Thoracic aorta (tissue), 2 donors: ENCODE data around the gene PAK1IP1. TPM values are rescaled to one million over a fixed set of nuclear protein-coding genes. Genes with fewer than 3 reads are reported as not detected.
"Not testable (repeated sequence)": the region's sequence is repeated elsewhere in the genome, so short reads cannot be mapped to it uniquely, and the experiment has no call there.

Experiments used
- ATAC-seq: fragments of 150-250 bp; one replicate; pipeline ENCODE4 v1.8.0; 2017; ENCODE audit warnings: low read depth; ENCODE audit not compliant: insufficient number of reproducible peaks, low FRiP score
- DNase-seq: peaks from one replicate; pipeline ENCODE4 v3.0.0-alpha.2; 2020; ENCODE audit warnings: low spot score
- H3K27ac ChIP-seq, 2 donors: fragments of 200-600 bp; sonication (generic); 1 replicate in 1 of 2; 2 replicates in 1 of 2; pipeline ENCODE4 v1.5.1; 2016; ENCODE audit warnings: mild to moderate bottlenecking in 2 of 2, moderate library complexity in 2 of 2
- H3K27me3 ChIP-seq: fragments of 200-600 bp; sonication (generic); replicated peaks from 2 replicates; pipeline ENCODE4 v1.6.0; 2016; ENCODE audit warnings: mild to moderate bottlenecking; ENCODE audit not compliant: insufficient read depth
- H3K36me3 ChIP-seq: fragments of 200-600 bp; sonication (generic); one replicate; pipeline ENCODE4 v1.5.1; 2016
- H3K4me1 ChIP-seq, 2 donors: fragments of 200-600 bp; sonication (generic); 1 replicate in 1 of 2; 2 replicates in 1 of 2; pipeline versions ENCODE4 v1.5.1 to v1.6.0; 2016; ENCODE audit warnings: low read depth in 2 of 2, mild to moderate bottlenecking in 1 of 2; ENCODE audit not compliant: control insufficient read depth in 1 of 2
- H3K4me3 ChIP-seq: fragments of 200-600 bp; sonication (generic); 2 replicates; pipeline ENCODE4 v1.5.1; 2016; ENCODE audit warnings: mild to moderate bottlenecking
- H3K9me3 ChIP-seq: fragments of 200-600 bp; sonication (generic); 2 replicates; pipeline ENCODE4 v1.5.1; 2016
- total RNA-seq, 2 donors: library from RNA; depleted of rRNA; stranded (reverse); fragments of >200 nt; gene quantifications; one replicate each; pipeline versions ENCODE4 v1.1.0 to v1.2.3, GENCODE V29; 2016
- TF ChIP-seq, protein P1 (sequence below): fragments of 200-600 bp; sonication (generic); IDR thresholded peaks from one replicate; pipeline ENCODE4 v1.5.1; 2019; ENCODE audit warnings: antibody characterized with exemption

The PAK1IP1 gene
- total RNA-seq, 2 donors from 2014 or later: 7.3 to 19.4 TPM

DNA sequence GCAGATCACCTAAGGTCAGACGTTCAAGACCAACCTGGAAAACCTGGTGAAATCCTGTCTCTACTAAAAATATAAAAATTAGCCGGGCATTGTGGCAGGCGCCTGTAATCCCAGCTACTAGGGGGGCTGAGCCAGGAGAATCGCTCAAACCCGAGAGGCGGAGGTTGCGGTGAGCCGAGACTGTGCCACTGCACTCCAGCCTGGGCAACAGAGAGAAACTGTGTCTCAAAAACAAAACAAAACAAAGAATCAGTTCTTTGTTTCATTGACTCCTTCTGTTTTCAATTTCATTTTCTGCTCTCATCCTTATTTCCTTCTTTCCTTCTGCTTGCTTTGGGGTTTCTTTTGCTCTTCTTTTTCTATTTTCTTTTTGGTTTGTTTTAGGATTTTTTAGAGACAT lies 19.2 kb downstream of the PAK1IP1 start:
- ATAC-seq: no peak
- Histone ChIP-seq H3K27ac (no peak overlapping the region), H3K36me3 (peaks cover 6% of the 10 kb centered on the region)

DNA sequence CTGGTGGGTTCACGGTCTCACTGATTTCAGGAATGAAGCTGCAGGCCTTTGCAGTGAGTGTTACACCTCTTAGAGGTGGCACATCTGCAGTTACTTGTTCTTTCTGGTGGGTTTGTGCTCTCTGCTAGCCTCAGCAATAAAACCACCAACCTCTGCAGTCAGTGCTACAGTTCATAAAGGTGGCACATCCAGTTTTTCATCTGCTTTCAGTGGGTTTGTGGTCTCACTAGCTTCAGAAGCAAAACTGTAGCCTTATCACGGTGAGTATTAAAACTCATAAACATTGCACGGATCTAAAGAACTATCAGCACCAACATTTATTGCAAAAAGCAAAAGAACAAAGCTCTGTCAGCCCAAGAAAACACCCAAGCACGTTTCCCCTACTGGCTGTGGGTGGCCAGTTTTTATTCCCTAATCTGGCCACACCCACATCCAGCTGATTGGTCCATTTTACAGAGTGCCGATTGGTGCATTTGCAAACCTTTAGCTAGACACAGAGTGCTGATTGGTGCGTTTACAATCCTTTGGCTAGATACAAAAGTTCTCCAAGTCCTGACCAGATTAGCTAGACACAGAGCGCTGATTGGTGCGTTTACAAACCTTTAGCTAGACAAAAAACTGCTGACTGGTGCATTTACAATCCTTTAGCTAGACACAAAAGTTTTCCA lies 24.7 kb downstream of the PAK1IP1 start:
- Histone ChIP-seq H3K36me3 (no peaks in the 10 kb centered on the region), H3K4me3 (peak overlapping the region; percentile 77), H3K27me3 (no peaks in the 10 kb centered on the region), H3K4me1 (peaks cover 13 to 17% of the 10 kb centered on the region in 2 donors), H3K9me3 (no peaks in the 10 kb centered on the region), H3K27ac (peak overlapping the region; percentile 72 to 78)
- TF ChIP-seq, protein P1, sequence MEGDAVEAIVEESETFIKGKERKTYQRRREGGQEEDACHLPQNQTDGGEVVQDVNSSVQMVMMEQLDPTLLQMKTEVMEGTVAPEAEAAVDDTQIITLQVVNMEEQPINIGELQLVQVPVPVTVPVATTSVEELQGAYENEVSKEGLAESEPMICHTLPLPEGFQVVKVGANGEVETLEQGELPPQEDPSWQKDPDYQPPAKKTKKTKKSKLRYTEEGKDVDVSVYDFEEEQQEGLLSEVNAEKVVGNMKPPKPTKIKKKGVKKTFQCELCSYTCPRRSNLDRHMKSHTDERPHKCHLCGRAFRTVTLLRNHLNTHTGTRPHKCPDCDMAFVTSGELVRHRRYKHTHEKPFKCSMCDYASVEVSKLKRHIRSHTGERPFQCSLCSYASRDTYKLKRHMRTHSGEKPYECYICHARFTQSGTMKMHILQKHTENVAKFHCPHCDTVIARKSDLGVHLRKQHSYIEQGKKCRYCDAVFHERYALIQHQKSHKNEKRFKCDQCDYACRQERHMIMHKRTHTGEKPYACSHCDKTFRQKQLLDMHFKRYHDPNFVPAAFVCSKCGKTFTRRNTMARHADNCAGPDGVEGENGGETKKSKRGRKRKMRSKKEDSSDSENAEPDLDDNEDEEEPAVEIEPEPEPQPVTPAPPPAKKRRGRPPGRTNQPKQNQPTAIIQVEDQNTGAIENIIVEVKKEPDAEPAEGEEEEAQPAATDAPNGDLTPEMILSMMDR: no peak
- no peak for ATAC-seq
- no peak for DNase-seq

More for the DNA sequence above, 19.2 kb downstream of the PAK1IP1 start:
- DNase-seq: no peak
- TF ChIP-seq, protein P1: no peak
- Histone ChIP-seq H3K9me3 (no peaks in the 10 kb centered on the region), H3K27me3 (no peaks in the 10 kb centered on the region), H3K4me3 (no peak overlapping the region), H3K4me1 (no peaks in the 10 kb centered on the region)

DNA sequence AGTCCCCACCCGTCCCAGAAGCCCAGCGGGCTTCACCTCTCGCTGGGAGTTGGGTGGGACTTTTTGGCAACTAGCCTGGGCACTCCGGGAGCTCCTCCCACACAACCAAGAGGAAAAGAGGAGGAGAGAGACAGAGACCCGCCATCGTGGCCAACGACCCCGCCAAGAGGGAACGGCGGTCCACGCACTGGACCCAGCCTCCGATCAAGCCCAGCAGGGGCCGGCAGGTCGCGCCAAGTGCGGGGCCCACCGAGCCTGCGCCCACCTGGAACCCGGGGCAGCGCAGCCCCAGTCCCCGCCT lies 25.1 kb downstream of the PAK1IP1 start:
- Histone ChIP-seq H3K4me1 (peaks cover 18 to 21% of the 10 kb centered on the region in 2 donors), H3K27ac (peak overlapping the region; percentile 72 to 78), H3K4me3 (peak overlapping the region; percentile 77), H3K27me3 (no peaks in the 10 kb centered on the region), H3K36me3 (no peaks in the 10 kb centered on the region), H3K9me3 (no peaks in the 10 kb centered on the region)
- TF ChIP-seq, protein P1: no peak
- DNase-seq (no peak), ATAC-seq (no peak)

DNA sequence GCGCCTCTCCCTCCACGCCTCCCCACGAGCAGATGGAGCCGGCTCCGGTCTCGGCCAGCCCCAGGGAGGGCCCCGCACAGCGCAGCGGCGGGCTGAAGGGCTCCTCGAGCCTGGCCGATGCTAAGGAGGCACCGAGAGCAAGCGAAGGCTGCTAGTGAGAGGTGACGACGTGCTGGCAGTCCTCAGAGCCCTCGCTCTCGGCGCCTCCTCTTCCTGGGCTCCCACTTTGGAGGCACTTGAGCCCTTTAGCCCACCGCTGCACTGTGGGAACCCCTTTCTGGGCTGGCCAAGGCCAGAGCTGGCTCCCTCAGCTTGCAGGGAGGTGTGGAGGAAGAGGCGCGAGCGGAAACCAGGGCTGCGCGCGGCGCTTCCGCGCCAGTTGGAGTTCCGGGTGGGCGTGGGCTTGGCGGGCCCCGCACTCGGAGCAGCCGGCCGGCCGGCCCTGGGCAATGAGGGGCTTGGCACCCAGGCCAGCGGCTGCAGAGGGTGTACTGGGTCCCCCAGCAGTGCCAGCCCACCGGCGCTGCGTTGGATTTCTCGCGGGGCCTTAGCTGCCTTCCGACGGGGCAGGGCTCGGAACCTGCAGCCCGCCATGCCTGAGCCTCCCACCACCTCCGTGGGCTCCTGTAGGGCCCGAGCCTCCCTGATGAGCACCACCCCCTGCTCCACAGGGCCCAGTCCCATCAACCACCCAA lies 25.6 kb downstream of the PAK1IP1 start:
- Histone ChIP-seq H3K4me1 (peaks cover 19 to 26% of the 10 kb centered on the region in 2 donors), H3K9me3 (no peaks in the 10 kb centered on the region), H3K27ac (peak overlapping the region; percentile 72 to 78), H3K27me3 (no peaks in the 10 kb centered on the region), H3K4me3 (peak overlapping the region; percentile 77), H3K36me3 (no peaks in the 10 kb centered on the region)
- ATAC-seq (no peak), DNase-seq (no peak)
- TF ChIP-seq, protein P1: no peak

DNA sequence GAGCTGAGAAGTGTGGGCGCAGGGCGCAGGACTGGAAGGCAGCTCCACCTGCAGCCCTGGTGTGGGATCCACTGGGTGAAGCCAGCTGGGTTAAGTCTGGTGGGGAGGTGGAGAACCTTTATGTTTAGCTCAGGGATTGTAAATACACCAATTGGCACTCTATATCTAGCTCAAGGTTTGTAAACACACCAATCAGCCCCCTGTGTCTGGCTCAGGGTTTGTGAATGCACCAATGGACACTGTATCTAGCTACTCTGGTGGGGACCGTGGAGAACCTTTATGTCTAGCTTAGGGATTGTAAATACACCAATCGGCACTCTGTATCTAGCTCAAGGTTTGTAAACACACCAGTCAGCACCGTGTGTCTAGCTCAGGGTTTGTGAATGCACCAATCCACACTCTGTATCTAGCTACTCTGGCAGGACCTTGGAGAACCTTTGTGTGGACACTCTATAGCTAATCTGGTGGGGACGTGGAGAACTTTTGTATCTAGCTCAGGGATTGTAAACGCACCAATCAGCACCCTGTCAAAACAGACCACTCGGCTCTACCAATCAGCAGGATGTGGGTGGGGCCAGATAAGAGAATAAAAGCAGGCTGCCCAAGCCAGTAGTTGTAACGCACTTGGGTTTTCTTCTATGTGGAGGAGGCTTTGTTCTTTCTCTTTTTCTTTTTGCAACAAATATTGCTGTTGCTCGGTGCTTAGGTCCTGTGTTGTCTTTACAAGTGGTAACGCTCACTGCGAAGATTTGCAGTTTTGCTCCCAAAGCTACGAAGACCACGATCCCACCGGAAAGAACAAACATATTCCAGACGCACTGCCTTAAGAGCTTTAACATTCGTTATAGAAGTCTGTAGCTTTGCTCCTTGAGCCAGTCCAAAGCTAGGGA lies 26.4 kb downstream of the PAK1IP1 start:
- H3K9me3 ChIP-seq, DNase-seq, H3K36me3 ChIP-seq, H3K27me3 ChIP-seq, ATAC-seq: not testable (repeated sequence)
- H3K4me3 ChIP-seq: peak overlapping the region; percentile 77
- H3K27ac ChIP-seq: peak overlapping the region; percentile 72 to 78
- peaks cover 19 to 33% of the 10 kb centered on the region in 2 donors for H3K4me1 ChIP-seq
